ENCODE measurements around the gene TUBA3C.

TUBA3C gene

GRCh38 chr13:19159181-19159580, 22.4 kb downstream of the TUBA3C start:
- TF ChIP-seq CTCF (conservative IDR thresholded peaks at IDR 0.05; ENCODE audit: low read length): no peak
- H3K4me3 ChIP-seq (ENCODE audit: low read length): no peak overlapping the region
- DNase-seq (ENCODE audit: low read depth): no peak

GRCh38 chr13:19158526-19159174, 23.0 kb downstream of the TUBA3C start:
- TF ChIP-seq CTCF (conservative IDR thresholded peaks at IDR 0.05; ENCODE audit: low read length): no peak
- DNase-seq (ENCODE audit: low read depth): no peak
- H3K4me3 ChIP-seq (ENCODE audit: low read length): no peak overlapping the region

- H3K4me3 ChIP-seq (ENCODE audit: low read length): no peak overlapping the region
- TF ChIP-seq CTCF (conservative IDR thresholded peaks at IDR 0.05; ENCODE audit: low read length): no peak
- no peak for DNase-seq (ENCODE audit: low read depth)
These were observed 23.6 kb downstream of the TUBA3C start for GRCh38 chr13:19158006-19158405.

GRCh38 chr13:19157461-19157860, 24.2 kb downstream of the TUBA3C start:
- no peak for TF ChIP-seq CTCF (conservative IDR thresholded peaks at IDR 0.05; ENCODE audit: low read length)
- no peak for DNase-seq (ENCODE audit: low read depth)
- no peak overlapping the region for H3K4me3 ChIP-seq (ENCODE audit: low read length)

- no peak for TF ChIP-seq CTCF (conservative IDR thresholded peaks at IDR 0.05; ENCODE audit: low read length)
- no peak overlapping the region for H3K4me3 ChIP-seq (ENCODE audit: low read length)
These were observed 25.4 kb downstream of the TUBA3C start for GRCh38 chr13:19156013-19156825.

GRCh38 chr13:19155321-19155861, 26.2 kb downstream of the TUBA3C start:
- TF ChIP-seq CTCF (conservative IDR thresholded peaks at IDR 0.05; ENCODE audit: low read length): no peak
- no peak for DNase-seq (ENCODE audit: low read depth)
- no peak overlapping the region for H3K4me3 ChIP-seq (ENCODE audit: low read length)

More at GRCh38 chr13:19156013-19156825, 25.4 kb downstream of the TUBA3C start:
- no peak for DNase-seq (ENCODE audit: low read depth)

Data from AG10803 (cell line).